Cardiac fibroblast (primary cell): ENCODE measurements around the gene GPC3.

Experiments
- DNase-seq, 2 donors: peaks; one replicate each; pipeline versions ENCODE4 v3.0.0 to v3.0.0-alpha.2; 2010; ENCODE audit warnings: low read depth in 2 of 2
- H3K4me3 ChIP-seq, 2 donors: replicated peaks in 1 of 2; 1 replicate in 1 of 2; 2 replicates in 1 of 2; pipeline ENCODE4 v1.5.1; 2011; ENCODE audit warnings: low read depth in 2 of 2, low read length in 2 of 2, mild to moderate bottlenecking in 2 of 2, moderate library complexity in 1 of 2
- TF ChIP-seq, protein P1 (sequence below): IDR thresholded peaks from one replicate; pipeline ENCODE4 v1.5.1; 2011; ENCODE audit warnings: low read depth, mild to moderate bottlenecking, low read length, inconsistent platforms

Gene GPC3

DNA sequence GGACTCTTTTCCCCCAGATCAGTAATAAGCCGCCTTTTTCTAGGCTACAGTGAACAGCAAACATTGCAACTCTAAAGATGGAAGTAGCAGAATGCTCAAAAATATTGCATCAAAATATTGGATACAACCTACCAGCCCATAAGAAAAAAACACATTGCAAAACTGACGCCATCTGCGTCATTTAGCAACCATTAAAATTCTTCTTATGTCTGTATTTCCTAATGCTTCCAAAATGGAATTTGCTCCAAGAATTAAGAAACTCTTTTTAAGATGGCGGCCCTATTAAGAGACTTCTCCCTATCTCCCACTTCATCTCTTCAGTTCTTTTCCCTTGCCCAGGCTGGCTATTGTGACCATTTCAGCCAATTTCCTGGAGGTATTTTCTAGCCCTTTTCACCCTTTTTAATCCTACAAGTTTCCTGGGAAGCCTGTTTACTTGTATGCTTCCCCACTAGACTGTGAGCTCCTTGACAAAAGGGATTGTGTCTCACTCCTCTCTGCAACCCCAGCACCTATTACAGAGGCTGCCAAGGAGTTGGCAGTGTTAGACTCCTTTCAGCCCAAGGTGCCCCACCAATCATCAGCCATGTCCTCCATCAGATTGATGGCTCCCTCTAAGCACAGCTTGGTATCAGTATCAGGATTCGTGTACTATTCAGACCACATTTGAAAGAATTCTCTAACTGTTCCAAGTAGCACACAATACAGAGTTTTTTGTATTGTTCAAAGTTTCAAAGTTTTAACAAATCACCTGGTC is 4.4 kb downstream of the GPC3 start:
- DNase-seq = peak in 1 of 2 donors; percentile 13
- no peak overlapping the region for H3K4me3 ChIP-seq
- TF ChIP-seq, protein P1, sequence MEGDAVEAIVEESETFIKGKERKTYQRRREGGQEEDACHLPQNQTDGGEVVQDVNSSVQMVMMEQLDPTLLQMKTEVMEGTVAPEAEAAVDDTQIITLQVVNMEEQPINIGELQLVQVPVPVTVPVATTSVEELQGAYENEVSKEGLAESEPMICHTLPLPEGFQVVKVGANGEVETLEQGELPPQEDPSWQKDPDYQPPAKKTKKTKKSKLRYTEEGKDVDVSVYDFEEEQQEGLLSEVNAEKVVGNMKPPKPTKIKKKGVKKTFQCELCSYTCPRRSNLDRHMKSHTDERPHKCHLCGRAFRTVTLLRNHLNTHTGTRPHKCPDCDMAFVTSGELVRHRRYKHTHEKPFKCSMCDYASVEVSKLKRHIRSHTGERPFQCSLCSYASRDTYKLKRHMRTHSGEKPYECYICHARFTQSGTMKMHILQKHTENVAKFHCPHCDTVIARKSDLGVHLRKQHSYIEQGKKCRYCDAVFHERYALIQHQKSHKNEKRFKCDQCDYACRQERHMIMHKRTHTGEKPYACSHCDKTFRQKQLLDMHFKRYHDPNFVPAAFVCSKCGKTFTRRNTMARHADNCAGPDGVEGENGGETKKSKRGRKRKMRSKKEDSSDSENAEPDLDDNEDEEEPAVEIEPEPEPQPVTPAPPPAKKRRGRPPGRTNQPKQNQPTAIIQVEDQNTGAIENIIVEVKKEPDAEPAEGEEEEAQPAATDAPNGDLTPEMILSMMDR = no peak

GRCh38 chrX:133980406-133980805 is 5.0 kb downstream of the GPC3 start:
- TF ChIP-seq, protein P1 = no peak
- H3K4me3 ChIP-seq = no peak overlapping the region
- DNase-seq = peak in 1 of 2 donors; percentile 55

DNA sequence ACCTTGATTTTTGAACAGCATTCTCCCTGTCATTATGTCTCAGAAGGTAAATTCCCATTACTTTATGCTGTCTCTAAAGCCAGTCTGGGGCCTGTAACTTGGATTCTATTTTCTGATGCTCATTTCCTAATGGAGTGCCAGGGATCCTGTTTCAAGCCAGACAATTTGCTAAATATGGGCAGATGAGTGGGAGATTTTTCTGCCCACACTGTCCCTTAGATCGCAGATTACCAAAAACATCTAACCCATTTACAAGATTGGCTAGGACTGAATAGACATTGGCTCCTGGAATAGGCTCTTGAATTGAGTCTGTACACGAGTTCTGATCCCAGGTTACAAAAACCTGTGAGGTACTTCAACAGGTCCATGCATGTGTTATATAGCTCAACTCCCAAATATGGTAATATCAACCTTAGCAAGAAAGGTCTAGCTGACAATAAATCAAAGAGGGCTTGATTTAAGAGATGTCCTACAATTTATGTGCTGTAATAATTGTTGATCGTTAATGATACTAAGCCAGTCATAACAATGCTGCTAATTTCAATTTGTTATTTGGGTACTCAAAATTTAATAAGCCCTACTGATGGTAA is 5.7 kb downstream of the GPC3 start:
- TF ChIP-seq, protein P1 = no peak
- H3K4me3 ChIP-seq = no peak overlapping the region
- no peak for DNase-seq

DNA sequence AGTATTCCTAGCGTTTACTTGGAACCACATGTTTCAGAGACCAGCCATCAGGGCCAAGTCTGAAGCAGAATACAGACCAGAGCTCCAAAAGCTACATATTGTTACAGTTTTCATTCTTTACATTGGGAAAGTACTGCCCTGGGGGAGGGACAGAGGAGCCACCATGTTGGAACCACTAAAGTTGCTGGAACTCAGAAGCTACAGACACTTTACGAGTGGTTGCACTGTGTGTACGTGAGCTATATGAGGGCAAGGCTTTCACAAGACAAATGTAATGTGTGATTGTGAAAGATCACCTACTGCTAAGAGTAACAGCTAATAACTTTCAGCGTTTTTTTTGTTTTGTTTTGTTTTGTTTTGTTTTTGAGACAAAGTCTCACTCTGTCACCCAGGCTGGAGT is 11.7 kb downstream of the GPC3 start:
- TF ChIP-seq, protein P1 = no peak
- H3K4me3 ChIP-seq = no peak overlapping the region
- no peak for DNase-seq

GRCh38 chrX:133972916-133973315 is 12.5 kb downstream of the GPC3 start:
- no peak overlapping the region for H3K4me3 ChIP-seq
- TF ChIP-seq, protein P1 = no peak
- DNase-seq = no peak

- no peak for DNase-seq
- H3K4me3 ChIP-seq = no peak overlapping the region
- TF ChIP-seq, protein P1 = no peak
These were observed 13.8 kb downstream of the GPC3 start for GRCh38 chrX:133971586-133971985.

GRCh38 chrX:133970076-133970475 is 15.3 kb downstream of the GPC3 start:
- H3K4me3 ChIP-seq = no peak overlapping the region
- TF ChIP-seq, protein P1 = no peak
- DNase-seq = no peak
